ENCODE results near the gene ABCC6.
"Not testable (repeated sequence)": the region's sequence is repeated elsewhere in the genome, so short reads cannot be mapped to it uniquely, and the experiment has no call there.

The ABCC6 gene

DNA sequence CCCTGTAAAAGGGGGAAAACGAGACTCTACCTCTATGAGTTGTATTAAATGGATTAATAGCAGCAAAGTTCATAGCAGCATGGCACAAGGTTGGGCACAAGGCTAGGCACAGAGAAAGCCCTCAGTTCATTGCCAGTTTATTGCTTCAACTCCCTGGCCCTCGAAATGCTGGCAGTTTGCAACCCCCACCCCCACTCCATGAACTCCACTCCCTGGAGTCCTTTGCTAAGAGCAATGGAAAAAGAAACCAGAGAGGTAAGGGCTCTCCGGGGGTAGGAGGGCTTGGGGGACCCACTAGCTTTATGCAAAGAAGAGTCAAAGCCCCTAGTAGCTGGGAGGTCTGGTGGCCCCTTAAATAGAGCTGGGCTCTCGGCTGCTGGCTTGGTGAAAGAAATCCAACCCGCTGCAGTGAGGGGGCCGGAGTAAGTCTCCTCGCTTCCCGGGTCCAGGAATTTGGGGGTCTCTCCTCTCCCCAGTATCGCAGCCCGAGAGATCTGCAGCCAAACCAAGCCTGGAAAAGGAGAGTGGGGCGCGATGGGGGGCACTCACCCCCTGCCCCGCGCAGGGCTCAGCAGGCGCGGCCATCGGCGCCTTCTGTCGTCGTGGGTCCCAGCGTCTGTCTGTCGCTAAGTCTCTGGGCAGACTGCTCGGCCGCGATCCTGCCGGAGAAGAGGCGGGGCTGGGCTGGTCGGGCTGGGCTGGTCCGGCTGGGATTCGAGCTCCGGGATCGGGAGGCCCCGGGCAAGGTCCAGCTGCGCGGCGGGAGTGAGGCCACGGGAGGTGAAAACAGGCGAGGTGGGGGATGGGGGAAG, at the start of gene ABCC6:
Gene ABCC6 (minus strand): TSS at position 645 of the 812 bp plus-strand sequence. CDS start 60 bp downstream, at position 585.
- DNase-seq: not testable (repeated sequence)

- DNase-seq: not testable (repeated sequence)
These were observed 49.4 kb upstream of the ABCC6 start for GRCh38 chr16:16272573-16273221.

GRCh38 chr16:16271658-16272057, 48.4 kb upstream of the ABCC6 start:
- DNase-seq: not testable (repeated sequence)

DNA sequence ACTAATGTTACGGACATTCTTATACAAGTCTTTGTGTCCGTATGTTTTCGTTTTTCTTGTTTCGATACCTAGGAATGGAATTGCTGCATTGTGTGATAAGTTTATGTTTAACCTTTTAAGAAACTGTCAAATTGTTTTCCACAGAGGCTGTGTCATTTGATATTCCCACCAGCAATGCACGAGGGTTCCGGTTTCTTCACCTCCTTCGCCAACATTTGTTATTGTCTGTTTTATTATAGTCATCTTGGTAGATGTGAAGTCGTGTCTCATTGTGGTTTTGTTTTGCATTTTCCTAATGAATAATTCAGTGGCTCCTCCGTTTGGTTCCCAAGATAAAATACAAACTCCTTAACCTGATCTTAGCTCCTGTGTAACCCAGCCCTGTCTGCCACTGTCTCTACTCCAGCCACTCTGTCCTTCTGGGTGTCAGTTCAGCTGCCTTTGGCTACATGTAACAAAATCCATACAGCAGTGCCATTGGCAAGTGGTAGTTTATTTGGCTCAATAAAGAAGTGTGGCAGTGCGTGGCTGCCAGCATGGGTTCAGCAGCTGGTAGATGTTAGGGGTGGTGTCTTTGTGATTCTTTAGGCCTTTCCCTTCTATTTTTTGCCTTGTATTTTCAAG, 45.0 kb upstream of the ABCC6 start:
- DNase-seq: not testable (repeated sequence)

- DNase-seq: not testable (repeated sequence)
These were observed 44.4 kb upstream of the ABCC6 start for GRCh38 chr16:16267708-16268107.

GRCh38 chr16:16265044-16265443, 41.8 kb upstream of the ABCC6 start:
- not testable (repeated sequence) for DNase-seq

DNA sequence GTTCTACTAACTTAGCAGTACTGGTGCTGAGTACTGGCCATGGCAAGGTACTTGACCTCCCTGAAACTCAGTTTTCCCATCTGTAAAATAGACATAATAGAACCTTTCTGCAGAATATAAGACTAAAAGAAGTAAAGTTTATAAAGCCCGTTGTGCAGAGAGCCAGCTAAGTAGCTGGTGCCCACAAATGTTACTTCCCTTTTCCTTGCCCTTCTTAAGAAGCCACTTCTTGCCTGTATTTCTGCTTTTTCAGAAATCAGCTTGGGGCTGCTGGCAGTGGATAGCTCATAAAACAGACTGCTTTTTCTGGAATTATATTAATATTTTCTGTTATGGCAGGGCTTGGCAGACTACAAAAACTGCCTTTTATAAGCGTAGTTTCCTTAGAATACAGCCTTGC, 40.7 kb upstream of the ABCC6 start:
- not testable (repeated sequence) for DNase-seq

GRCh38 chr16:16262954-16263555, 39.8 kb upstream of the ABCC6 start:
- not testable (repeated sequence) for DNase-seq

DNA sequence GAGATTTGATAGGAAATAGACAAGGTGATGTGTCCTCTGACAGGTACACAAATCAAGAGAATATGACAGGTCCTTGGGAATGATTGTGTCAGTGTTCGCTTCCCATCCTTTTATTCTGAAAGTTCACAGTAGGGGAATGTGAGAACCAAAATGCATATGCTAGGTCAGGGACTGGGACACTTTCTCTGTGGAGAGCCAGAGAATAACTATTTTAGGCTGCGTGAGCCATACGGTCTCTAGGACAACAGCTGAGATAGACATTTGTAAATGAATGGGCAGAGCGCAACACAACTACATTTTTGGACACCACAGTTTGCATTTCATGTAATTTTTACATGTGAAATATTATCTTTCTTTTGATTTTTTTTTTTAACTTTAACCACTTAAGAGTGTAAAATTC, 36.7 kb upstream of the ABCC6 start:
- not testable (repeated sequence) for DNase-seq

GRCh38 chr16:16258822-16259221, 35.5 kb upstream of the ABCC6 start:
- DNase-seq: not testable (repeated sequence)

GRCh38 chr16:16257301-16257923, 34.1 kb upstream of the ABCC6 start:
- not testable (repeated sequence) for DNase-seq

GRCh38 chr16:16252377-16252776, 29.1 kb upstream of the ABCC6 start:
- DNase-seq: not testable (repeated sequence)

GRCh38 chr16:16249621-16250330, 26.5 kb upstream of the ABCC6 start:
- DNase-seq: not testable (repeated sequence)

- not testable (repeated sequence) for DNase-seq
These were observed 24.1 kb upstream of the ABCC6 start for GRCh38 chr16:16247439-16247838.

GRCh38 chr16:16246578-16247262, 23.4 kb upstream of the ABCC6 start:
- not testable (repeated sequence) for DNase-seq

DNA sequence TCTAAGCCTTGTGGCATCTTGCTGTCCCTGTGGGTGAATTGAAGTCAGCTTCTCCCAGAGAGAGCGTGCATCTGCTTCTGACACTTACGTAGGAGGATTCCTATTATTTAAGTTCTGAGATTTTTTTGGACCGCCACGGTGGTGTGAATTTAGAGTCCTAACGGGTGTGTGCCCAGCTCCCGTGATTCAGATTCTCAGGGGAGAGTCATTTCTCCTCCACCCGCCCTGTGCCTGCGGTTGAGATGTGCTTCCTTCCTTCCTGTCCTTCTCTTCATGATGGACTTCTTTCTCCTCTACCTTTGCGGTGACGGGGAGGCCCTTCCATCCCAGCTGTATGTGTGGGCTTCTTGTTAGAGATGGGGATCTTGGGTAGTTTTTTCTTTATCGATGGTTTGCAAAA, 20.6 kb upstream of the ABCC6 start:
- DNase-seq: not testable (repeated sequence)

DNA sequence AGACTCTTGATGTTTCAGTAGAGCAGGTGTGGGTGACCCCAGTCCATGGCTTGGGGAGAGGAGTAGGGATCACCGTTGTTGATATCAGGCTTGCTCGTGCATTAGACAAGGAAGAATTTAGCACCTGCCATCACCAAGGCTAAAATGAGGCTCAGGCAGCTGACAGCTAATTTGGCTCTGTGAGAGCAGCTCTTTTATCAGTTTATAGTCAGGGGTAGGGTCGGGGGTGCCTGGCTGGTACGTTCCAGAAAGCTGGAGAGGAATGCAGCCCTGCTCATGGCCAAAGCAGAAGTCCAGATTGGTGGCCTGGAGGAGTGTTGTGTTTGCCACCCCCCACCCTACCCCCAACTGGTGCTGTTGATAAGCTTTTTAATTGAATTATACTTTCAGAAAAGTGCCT, 17.4 kb upstream of the ABCC6 start:
- not testable (repeated sequence) for DNase-seq

DNA sequence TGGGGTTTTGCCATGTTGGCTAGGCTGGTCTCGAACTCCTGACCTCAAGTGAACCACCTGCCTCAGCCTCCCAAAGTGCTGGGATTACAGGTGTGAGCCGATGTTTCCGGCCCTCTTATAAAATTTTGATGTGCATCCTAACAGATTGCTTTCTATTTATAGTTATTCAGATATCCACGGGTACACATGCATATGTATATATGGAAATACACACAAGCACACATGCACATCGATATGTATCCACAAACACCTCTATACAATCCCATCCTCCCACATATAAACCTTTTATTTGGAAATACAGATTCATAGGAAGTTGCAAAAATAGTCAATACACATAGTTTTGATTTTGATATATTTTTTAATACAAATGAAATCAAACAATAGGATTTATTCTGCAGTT, 14.4 kb upstream of the ABCC6 start:
- not testable (repeated sequence) for DNase-seq

- not testable (repeated sequence) for DNase-seq
These were observed 13.8 kb upstream of the ABCC6 start for GRCh38 chr16:16237071-16237470.

DNA sequence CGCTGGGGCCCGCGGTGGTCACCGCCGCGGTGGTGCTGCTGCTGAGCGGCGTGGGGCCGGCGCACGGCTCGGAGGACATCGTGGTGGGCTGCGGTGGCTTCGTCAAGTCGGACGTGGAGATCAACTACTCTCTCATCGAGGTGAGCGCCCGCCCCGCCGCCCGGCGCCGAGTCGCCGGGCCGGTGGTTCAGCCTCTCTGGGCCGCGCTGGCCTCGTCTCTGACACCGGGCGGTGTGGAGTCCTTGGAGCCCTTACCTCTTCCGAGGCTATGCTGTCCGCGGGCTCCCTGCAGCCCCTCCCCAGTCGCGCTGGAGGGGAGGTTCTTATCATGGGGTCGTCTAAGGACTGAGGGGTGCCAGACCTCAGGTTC, 9.4 kb upstream of the ABCC6 start:
- not testable (repeated sequence) for DNase-seq

DNA sequence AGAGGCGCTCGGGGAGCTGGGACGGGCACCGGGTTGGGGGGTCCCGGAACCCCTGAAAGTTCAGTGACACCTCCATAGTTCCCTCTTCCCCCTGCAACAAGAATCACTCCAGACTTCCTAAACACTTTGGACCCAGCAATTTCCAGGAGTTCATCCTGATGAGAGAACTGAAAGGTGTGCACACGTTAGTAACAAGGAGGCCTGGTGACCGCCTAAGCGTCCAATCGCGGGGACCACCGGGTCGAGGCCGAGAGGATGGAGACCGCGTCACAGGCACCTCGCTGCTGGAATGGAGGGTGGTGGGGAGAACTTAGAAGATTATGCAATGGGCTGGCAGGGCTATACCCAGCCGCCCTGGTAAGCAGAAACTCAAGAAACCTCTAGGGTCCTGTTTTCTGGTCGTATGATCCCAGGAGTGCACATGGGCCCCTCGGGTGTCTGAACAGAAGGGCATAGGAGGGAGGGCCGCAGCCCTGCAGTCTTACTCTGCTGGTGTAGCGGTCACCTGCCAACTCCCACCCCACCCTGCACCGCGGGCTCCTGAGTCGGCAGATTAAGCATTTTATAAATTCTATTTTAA, 458 bp upstream of the ABCC6 start:
- DNase-seq: not testable (repeated sequence)

Measured in DMS79 (cell line).